HG02870 (cell line): Measurements from ENCODE around the gene FARSB.
A peak's percentile ranks its signal among the peaks of the same experiment; 100 is the strongest.
"Not testable (repeated sequence)": the region's sequence is repeated elsewhere in the genome, so short reads cannot be mapped to it uniquely, and the experiment has no call there.

Source experiments
- ATAC-seq: cut with Tn5 transposase; IDR thresholded peaks from one replicate; pipeline ENCODE4 v1.9.1; 2021; ENCODE audit warnings: mild to moderate bottlenecking, moderate library complexity; ENCODE audit not compliant: unreplicated experiment

Gene FARSB

DNA sequence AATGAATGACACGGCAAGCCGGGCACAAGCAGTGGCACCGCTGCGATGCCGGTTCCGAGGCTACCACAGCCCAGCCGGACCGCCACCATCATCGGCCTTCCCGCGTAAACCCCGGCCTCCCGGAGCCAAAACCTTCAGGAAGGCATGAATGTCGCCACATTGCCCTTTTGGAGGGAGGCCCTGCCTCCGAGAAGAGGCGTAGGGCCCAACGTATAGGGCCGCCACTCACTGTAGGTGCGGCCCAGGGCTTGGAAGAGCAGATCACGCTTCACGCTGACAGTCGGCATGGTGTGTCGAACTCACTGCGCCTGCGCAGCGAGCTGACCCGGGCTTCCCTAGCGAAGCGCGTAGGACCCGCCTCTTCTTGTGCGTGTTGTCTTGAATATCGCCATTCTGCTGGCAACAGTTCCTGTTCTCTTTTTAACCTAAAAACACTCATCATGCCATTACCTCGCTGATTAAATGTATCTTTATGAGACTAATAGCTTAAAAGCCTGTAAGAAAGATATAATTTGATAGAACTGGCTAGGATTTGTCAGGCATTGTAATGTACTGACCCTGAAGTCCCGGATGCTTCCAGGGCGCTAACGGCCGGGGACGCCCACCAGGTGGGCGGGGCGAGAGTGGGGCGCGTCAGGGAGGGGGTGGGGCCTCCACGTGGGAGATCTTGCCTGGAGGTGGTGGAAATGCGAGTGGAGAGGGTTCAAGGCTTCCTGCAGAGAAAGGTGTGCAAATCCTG, at the start of gene FARSB:
Gene FARSB (minus strand): TSS at position 306 of the 739 bp plus-strand sequence. CDS start 19 bp downstream, at position 287.
- peak; percentile 81 for ATAC-seq

DNA sequence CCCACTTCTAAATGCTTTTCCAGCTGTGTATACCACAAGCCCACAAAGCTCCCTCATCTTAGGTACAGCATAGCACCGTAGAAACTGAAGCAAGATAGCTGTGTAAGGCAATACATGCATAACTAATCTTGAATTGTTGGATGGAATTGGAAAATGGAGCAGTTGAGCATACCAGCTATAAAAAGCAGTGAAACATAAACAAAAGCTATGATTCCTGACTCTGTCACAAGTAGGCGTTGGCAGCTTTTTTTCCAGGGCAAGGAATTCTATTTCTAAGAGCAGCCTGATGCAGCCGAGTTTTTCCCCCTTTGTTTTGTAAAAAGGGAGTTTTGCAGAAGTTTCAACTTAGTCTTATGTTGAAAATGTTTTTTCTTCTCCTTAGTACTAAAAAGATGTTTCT, 48.0 kb upstream of the FARSB start:
- no peak for ATAC-seq

DNA sequence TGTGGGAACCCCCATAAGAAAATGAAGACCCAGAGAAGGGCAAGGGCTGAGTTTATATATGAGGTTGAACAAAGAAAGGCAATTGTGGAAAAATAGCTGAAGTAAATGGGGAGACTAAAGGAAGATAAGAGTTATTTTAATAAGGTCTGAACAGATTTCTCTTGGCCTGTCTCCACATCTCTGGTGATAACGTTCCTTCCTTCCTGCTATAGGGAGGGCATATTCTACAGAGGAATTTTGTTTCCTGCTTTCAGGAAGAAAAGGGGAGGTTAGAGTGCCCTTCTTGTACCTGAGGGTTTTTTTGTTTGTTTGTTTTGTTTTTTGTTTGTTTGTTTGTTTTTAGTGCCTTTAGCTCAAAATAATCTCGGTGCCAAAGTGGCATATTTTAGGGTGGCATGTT, 47.2 kb upstream of the FARSB start:
- no peak for ATAC-seq

DNA sequence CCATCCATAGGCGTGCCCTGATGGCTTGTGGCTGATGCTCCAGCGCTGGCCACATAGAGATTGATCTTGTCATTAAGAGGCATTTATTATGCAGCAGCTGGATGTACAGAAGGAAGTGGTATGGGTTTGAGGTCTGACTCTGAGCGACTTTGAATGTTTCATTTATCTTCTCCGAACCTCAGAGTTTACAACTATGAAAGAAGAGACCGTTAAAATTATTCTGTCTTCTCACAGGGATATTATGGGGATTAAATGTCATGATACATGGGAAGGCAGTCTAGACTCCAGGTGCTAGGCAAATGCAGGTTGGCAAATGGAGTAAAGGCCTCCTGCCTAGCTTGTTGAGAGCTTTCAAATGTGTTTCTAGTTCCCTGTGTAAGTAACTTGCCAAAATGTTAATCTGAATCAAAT, 45.8 kb upstream of the FARSB start:
- no peak for ATAC-seq

DNA sequence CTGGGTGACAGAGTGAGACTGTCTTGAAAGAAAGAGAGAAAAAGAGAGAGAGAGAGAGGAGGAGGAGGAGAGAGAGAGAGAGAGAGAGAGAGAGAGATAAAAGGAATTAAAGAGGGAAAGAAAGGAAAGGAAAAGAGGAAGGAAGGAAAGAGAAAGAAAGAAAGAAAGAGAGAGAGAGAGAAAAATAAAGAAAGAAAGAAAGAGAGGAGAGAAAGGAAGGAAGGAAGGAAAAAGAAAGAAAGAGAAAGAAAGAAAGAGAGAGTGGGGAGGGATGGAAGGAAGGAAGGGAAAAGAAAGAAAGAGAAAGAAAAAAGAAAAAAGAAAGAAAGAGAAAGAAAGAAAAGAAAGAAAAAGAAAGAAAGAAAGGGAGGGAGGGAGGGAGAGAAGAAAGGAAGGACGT, 45.3 kb upstream of the FARSB start:
- ATAC-seq = no peak

DNA sequence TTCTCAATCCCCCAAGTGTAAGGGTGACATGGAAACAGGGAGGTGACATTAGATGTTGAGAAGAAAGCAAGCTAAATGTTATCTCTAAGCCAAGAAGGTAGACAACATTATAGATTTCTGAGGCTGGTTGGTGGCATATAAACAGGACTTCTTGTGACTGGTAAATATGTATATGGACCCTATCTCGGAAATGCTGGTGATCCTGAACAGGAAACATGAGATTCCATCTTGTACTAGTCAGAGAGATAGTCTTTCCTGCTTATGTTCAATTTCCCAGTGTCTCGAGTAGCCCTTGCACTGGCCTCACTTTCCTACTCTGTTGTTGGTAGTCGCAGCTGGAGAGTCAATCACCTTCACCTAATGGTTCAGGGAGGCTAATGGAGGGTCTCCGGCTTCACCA, 42.4 kb upstream of the FARSB start:
- no peak for ATAC-seq

DNA sequence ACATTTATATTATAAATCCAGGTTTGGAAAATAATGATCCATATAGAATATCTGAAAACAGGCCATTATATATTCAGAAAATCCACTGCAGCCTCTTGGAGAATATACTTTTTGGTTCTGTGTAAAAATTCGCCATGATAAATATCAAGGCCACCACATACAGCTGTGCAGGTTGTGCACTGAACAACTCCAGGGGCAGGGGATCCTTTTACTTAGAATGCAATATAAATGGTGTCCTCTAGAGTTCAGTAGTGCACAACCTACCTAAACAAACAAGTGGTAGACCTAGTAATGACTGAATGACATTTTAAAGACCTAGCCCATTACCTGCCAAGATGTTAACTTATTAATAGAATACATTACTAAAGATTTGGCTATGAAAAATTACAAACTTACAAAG, 37.9 kb upstream of the FARSB start:
- ATAC-seq = peak; percentile 53

DNA sequence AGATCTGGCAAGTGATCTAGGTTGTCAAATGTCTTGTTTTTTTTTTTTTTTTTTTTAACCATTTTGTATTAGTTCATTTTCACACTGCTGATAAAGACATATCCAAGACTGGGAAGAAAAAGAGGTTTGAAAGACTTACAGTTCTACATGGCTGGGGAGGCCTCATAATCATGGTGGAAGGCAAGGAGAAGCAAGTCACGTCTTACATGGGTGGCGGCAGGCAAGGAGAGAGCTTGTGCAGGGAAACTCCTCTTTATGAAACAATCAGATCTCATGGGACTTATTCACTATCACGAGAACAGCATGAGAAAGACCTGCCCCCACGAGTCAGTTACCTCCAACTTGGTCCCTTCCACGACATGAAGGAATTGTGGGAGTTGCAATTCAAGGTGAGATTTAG, 37.5 kb upstream of the FARSB start:
- not testable (repeated sequence) for ATAC-seq

DNA sequence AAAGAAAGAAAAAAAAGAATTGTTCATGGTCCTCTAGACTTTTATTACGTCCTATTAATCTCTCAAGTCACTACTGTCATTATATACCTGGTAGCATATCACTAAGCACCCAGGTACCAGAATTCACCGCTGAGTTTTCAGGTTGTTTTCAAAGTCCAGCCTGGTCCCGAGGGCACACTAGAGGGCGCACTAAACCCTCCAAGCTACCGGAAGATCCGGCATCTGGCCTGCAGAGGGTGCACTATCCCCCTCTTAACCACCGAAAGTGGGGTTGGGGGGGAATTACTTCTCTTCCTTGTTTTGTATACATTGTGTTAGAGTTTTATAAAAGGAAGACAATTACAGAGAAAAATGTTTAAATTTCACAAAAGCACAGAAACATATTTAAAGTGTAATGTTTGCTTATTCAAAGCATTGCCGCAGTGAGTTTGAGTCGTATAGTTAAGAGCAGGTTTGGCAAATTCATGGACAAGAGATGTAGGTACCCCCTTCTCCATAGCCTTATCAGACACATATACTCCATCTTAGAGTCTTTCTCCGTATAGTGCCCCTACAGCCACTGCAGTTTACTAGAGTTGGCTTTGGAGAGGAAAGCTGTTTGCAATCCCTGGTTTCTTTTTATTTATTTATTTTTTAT, 34.8 kb upstream of the FARSB start:
- ATAC-seq = peak; percentile 95

DNA sequence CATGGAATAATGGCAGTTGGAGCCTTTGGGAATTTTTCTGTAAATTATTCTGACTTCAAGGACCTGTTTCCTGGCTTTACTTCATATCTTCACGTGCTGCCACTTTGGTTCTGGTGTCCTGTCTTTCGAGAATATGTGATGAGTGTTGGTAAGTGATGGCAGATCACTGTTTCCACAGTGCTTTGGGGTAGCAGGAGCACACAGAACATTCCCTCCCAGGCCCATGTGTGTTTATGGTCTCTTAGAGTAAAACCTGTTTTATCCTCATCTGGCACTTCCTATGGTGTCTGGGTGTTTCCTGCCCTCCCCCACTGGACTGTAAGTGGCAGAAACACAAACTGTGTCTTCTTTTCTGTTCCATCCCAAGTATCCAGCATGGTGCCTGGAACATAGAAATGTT, 33.4 kb upstream of the FARSB start:
- no peak for ATAC-seq

DNA sequence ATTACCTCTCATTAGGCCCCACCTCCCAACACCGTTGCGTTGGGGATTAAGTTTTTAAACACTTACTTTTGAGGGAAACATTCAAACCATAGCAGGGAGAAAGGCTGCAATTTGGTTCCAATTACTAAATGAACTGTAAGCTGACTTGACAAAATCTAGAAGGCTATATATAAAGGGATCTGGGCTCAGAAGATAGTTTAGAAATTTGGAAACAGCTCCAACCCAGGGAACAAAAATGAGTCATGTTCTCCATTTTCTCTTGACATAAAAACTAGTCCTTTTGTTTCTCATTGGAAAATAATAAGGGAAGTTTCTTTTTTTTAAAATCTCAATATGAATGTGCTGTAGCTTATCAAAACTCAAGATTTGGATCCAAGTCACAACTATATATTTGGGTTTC, 33.0 kb upstream of the FARSB start:
- ATAC-seq = no peak

DNA sequence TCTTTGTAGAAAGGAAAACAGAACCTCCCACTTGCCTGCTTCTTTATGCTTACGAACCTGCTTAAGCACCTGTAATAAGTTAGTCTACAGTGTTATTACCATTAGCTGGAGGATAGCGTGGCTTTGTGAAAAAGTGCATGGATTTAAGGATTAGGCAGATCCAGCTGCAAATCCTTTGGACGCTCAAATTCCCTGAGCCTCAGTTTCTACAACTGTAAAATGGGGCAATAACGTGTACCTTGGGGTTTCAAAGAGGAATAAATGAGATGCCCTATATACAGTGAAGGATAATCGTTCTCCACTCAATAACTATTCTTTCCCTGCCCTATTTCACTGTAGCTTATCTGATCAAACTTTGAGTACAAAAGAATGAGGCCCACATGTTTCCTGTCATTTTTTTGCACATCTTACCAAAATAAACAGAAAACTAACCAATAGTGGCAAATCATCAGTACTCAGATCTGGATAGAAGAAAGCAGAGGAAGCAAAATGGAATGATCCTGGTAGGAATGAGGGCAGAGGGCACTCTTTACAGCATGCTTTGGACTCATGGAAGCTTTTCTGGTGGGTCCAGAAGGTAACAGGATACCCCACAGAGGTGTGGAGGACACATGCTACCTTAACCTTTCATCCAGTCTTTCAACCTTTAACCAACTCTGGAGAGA, 30.3 kb upstream of the FARSB start:
- no peak for ATAC-seq

DNA sequence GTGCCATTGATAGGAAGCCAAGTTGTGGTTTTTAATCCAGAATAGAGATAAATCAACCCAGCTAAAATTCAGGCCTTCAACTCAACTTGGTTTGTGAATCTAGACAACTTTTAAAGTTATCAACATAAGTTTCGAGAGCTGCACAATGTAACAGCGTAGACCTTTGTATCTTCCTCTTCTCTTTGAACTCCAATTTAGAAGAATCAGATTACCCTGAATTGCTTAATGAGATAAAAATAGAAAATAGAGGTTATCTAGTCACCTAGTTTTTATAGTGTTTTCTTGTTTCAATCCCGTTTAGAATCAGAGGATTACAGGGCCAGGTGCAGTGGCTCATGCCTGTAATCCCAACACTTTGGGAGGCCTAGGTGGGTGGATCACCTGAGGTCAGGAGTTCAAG, 27.9 kb upstream of the FARSB start:
- ATAC-seq = no peak

DNA sequence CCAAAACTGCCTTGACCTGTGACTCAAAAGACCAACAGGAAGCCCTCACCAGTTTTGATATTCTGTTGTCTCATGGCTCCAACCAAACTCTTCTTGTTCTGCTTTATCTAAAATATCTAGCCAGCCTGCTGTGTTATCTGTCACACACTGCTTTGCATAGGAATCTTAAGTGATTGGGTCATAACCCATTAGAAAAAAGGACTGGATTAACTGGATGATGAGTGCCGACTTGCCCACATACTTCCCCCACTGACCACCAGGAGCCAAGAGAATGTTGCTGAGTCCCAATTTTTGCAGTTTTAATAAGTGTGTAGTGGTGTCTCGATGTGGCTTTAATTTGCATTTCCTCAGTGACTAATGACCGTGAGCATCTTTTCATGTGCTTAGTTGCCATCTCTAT, 22.1 kb upstream of the FARSB start:
- no peak for ATAC-seq

DNA sequence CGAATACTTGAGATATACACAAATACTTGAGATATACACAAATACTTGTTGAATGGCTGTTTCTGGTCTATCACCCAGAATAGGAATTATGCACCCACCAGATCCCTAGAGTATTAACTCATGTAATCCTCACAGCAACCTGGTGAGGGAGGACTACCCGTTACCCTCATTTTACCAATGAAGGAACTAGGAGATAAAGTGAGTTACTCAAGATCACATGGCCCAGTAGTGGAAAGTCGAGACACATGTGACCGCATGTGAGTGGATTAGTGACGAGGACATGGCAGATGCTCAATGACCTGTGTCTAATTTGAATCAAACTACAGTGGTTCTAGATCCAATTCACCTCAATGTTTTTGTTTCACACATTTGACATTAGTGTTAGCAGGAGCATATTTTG, 18.0 kb upstream of the FARSB start:
- ATAC-seq = no peak

DNA sequence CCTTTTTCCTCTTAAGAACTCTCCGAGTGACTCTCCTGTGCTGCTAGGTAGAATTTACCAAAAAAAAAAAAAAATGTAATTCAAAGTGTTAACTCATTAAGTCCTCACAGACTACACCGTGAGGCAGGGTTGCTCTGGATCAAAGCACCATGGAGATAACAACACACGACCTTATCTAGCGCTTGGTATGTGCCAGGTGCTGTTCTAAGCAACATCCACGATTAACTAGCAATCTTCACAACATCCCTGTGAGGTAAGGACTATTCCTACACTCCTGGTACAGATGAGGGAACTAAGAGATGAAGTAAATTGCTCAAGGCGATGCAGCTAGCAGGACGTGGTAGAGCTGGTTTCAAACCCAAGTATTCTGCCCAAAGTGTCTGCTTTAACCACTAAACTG, 17.4 kb upstream of the FARSB start:
- no peak for ATAC-seq

DNA sequence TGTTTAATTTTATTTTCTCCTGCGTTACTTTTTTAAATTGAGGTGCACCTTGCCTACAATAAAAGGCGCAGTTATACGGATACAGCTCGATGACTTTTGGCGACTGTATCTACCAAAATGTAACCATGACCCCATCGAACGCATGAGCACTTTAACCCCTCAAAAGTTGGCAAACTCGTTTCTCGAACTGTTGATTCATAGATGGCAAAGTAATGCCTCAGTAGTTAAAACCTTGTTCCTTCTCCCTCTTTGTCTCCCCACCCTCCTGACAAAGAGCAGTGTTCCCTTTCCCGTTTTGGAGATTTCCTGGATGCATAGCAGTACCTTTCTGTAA, 16.1 kb upstream of the FARSB start:
- no peak for ATAC-seq

DNA sequence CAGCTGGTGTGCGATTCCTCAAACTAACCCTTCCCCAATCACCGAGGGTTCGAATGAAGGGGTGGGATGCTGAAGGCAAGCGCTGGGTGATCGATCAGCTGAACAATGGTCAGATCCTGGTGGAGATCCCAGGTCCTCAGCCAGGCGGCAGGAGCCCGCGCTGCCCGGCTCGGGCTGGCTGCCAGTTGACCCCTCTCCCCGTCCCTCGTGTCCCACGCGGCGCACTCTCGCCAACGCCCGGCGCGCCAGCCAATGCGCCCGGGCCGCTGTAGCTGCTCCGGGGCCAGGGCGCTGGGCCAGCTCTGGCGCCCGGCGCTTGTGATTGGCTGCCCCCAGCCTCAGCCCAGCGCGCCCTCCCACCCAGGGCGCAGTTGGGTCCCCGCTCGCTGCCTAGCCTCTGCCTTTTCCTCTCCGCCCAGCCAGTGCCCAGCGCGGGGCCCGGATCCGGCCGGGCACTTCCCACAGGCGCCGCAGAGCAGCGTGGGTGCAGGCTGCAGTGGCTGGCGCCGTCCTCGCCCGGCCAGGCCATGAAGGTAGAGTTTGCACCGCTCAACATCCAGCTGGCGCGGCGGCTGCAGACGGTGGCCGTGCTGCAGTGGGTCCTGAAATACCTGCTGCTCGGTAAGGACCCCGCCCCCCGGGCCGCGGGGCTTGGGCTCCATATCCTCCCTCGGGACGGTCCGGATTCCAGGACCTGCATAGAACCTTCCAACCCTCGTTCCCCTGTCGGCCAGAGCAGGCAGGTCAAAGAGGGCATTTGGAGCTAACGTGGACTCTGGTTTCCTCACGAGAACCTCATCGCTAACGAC, 15.6 kb upstream of the FARSB start, which contains the start of gene MOGAT1:
Gene MOGAT1 (plus strand): TSS at position 400 of the 809 bp plus-strand sequence. CDS start 128 bp downstream, at position 528.
- no peak for ATAC-seq

DNA sequence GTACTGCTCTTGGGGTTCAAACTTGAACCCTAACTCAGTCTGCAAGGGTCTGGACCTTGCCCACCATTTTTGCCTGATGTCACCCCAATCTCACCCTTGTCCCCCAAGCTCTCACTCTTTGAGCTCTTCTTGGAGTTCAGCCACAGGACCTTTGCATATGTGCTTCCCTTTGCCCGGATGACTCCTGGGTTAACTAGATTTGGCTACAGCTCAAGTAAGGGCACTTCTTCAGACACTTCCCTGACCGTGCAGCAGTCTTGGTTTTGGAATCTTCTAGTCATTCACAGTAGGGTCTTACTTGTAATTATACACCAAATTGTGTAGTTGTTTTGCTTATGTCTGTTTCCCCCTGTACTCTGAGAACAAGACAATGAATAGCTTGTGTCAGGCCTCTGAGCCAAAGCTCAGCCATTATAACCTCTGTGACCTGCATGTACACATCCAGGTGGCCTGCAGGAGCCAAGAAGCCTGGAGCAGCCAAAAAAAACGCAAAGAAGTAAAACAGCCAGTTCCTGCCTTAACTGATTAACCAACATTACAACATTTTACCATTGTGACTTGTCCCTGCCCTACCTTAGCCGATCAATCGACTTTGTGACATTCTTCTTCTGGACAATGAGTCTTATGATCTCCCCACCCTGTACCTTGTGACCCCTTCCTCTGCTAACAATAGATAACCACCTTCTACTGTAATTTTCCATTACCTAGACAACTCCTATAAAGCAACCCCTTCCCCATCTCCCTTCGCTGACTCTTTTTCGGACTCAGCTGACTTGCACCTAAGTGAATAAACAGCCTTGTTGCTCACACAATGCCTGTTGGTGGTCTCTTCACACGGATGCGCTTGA, 14.5 kb upstream of the FARSB start:
- ATAC-seq = no peak

DNA sequence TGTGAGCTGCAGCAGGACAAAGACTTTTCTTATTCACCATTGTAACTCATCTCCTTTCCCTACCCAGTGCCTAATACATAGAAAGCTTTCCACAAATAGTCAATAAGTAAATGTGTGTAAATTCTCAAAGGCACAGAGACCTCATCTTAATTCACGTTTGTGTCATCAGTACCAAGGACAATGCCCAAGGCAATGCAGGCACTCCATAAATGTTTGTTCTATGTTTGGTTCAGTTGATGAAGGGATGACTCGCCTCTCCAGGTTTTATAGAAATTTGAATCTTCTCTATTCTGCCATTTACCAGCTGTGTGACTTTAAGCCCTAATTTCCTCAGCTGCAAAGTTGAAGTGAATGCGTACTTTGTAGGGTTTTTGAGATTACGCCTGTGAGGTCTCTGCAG, 13.5 kb upstream of the FARSB start:
- no peak for ATAC-seq
